ENCODE measurements around the gene LAMA2.

Gene LAMA2

GRCh38 chr6:129099696-129100095 lies 216.8 kb downstream of the LAMA2 start:
- Histone ChIP-seq H3K9ac (ENCODE audit: low read depth, low read length, poor library complexity, severe bottlenecking) (no peak overlapping the region), H3F3A (ENCODE audit: low read depth) (no peaks in the 10 kb centered on the region), H4K20me1 (ENCODE audit: insufficient read depth, low read length, poor library complexity, severe bottlenecking) (no peaks in the 10 kb centered on the region), H3K4me3 (ENCODE audit: low read length, poor library complexity, severe bottlenecking) (no peak overlapping the region), H2AFZ (ENCODE audit: low read length) (no peak overlapping the region), H3K27me3 (ENCODE audit: insufficient read depth, low read length, poor library complexity, severe bottlenecking) (no peaks in the 10 kb centered on the region), H3K9me2 (replicated peaks; ENCODE audit: low read depth, low read length) (no peaks in the 10 kb centered on the region), H3K4me1 (ENCODE audit: insufficient read depth, low read length, poor library complexity, severe bottlenecking) (no peaks in the 10 kb centered on the region), H3K79me2 (ENCODE audit: insufficient read depth, low read length) (no peaks in the 10 kb centered on the region), H3K36me3 (ENCODE audit: insufficient read depth, low read length) (no peaks in the 10 kb centered on the region), H3K4me2 (ENCODE audit: low read depth, low read length, poor library complexity, severe bottlenecking) (no peak overlapping the region), H3K9me3 (ENCODE audit: insufficient read depth, low read depth, low read length) (no peaks in the 10 kb centered on the region)
- no peak for TF ChIP-seq CTCF (conservative IDR thresholded peaks at IDR 0.05; ENCODE audit: low read length)
- TF ChIP-seq EZH2phosphoT487 (IDR thresholded peaks at IDR 0.05; ENCODE audit: borderline replicate concordance), result no peak

GRCh38 chr6:129100164-129100563 lies 217.2 kb downstream of the LAMA2 start:
- Histone ChIP-seq H3K27me3 (ENCODE audit: insufficient read depth, low read length, poor library complexity, severe bottlenecking) (no peaks in the 10 kb centered on the region), H4K20me1 (ENCODE audit: insufficient read depth, low read length, poor library complexity, severe bottlenecking) (no peaks in the 10 kb centered on the region), H2AFZ (ENCODE audit: low read length) (no peak overlapping the region), H3F3A (ENCODE audit: low read depth) (no peaks in the 10 kb centered on the region), H3K79me2 (ENCODE audit: insufficient read depth, low read length) (no peaks in the 10 kb centered on the region), H3K36me3 (ENCODE audit: insufficient read depth, low read length) (no peaks in the 10 kb centered on the region), H3K4me1 (ENCODE audit: insufficient read depth, low read length, poor library complexity, severe bottlenecking) (no peaks in the 10 kb centered on the region), H3K4me3 (ENCODE audit: low read length, poor library complexity, severe bottlenecking) (no peak overlapping the region), H3K4me2 (ENCODE audit: low read depth, low read length, poor library complexity, severe bottlenecking) (no peak overlapping the region), H3K9me2 (replicated peaks; ENCODE audit: low read depth, low read length) (no peaks in the 10 kb centered on the region), H3K9me3 (ENCODE audit: insufficient read depth, low read depth, low read length) (no peaks in the 10 kb centered on the region), H3K9ac (ENCODE audit: low read depth, low read length, poor library complexity, severe bottlenecking) (no peak overlapping the region)
- TF ChIP-seq CTCF (conservative IDR thresholded peaks at IDR 0.05; ENCODE audit: low read length), result no peak
- no peak for TF ChIP-seq EZH2phosphoT487 (IDR thresholded peaks at IDR 0.05; ENCODE audit: borderline replicate concordance)

GRCh38 chr6:129102741-129103140 lies 219.8 kb downstream of the LAMA2 start:
- no peaks in the 10 kb centered on the region for H3K27me3 ChIP-seq (ENCODE audit: insufficient read depth, low read length, poor library complexity, severe bottlenecking)
- H3F3A ChIP-seq (ENCODE audit: low read depth), result no peaks in the 10 kb centered on the region
- H3K4me2 ChIP-seq (ENCODE audit: low read depth, low read length, poor library complexity, severe bottlenecking), result no peak overlapping the region
- no peaks in the 10 kb centered on the region for H3K4me1 ChIP-seq (ENCODE audit: insufficient read depth, low read length, poor library complexity, severe bottlenecking)
- H2AFZ ChIP-seq (ENCODE audit: low read length), result no peak overlapping the region
- TF ChIP-seq EZH2phosphoT487 (IDR thresholded peaks at IDR 0.05; ENCODE audit: borderline replicate concordance), result no peak
- TF ChIP-seq CTCF (conservative IDR thresholded peaks at IDR 0.05; ENCODE audit: low read length), result no peak
- H3K9me2 ChIP-seq (replicated peaks; ENCODE audit: low read depth, low read length), result no peaks in the 10 kb centered on the region
- H3K4me3 ChIP-seq (ENCODE audit: low read length, poor library complexity, severe bottlenecking), result no peak overlapping the region
- no peaks in the 10 kb centered on the region for H3K9me3 ChIP-seq (ENCODE audit: insufficient read depth, low read depth, low read length)
- no peaks in the 10 kb centered on the region for H3K79me2 ChIP-seq (ENCODE audit: insufficient read depth, low read length)
- no peak overlapping the region for H3K9ac ChIP-seq (ENCODE audit: low read depth, low read length, poor library complexity, severe bottlenecking)
- H4K20me1 ChIP-seq (ENCODE audit: insufficient read depth, low read length, poor library complexity, severe bottlenecking), result no peaks in the 10 kb centered on the region
- no peaks in the 10 kb centered on the region for H3K36me3 ChIP-seq (ENCODE audit: insufficient read depth, low read length)
